ENCODE data around the gene BEST2. TPM values are rescaled to one million over a fixed set of nuclear protein-coding genes. Genes with fewer than 3 reads are reported as not detected.

BEST2 gene
- polyA plus RNA-seq, 1 experiment, result not detected

GRCh38 chr19:12770922-12771321 lies 19.3 kb downstream of the BEST2 start:
- no peak for DNase-seq (ENCODE audit: low read depth, low spot score)

GRCh38 chr19:12772323-12772722 lies 20.7 kb downstream of the BEST2 start:
- ChIA-PET POLR2A (interaction anchor here (3.0 kb wide), 1 partner anchor 19 kb away, joined by 17 read pairs; the partner anchor contains the start of gene JUNB), CTCF (interaction anchor here (1.2 to 7.5 kb wide), 3 partner anchors 12 to 75 kb away, joined by 3 to 92 read pairs (median 7); no protein-coding TSS in a partner anchor)
- Histone ChIP-seq H3K27ac (ENCODE audit: low read depth, low read length) (no peak overlapping the region), H3K9me3 (ENCODE audit: control insufficient read depth, insufficient read depth, low read length) (peaks cover 3% of the 10 kb centered on the region; the same call in 1 of the 2 replicates), H3K27me3 (ENCODE audit: control insufficient read depth, insufficient read depth, low read length) (no peaks in the 10 kb centered on the region), H3K4me3 (ENCODE audit: low read depth, low read length) (no peak overlapping the region)
- DNase-seq (ENCODE audit: low read depth, low spot score), result no peak
- TF ChIP-seq CTCF (IDR thresholded peaks at IDR 0.05; ENCODE audit: low read depth, low read length), result no peak

More at GRCh38 chr19:12770922-12771321, 19.3 kb downstream of the BEST2 start:
- TF ChIP-seq CTCF (IDR thresholded peaks at IDR 0.05; ENCODE audit: low read depth, low read length), result no peak
- Histone ChIP-seq H3K27me3 (ENCODE audit: control insufficient read depth, insufficient read depth, low read length) (no peaks in the 10 kb centered on the region), H3K27ac (ENCODE audit: low read depth, low read length) (no peak overlapping the region), H3K4me3 (ENCODE audit: low read depth, low read length) (no peak overlapping the region), H3K9me3 (ENCODE audit: control insufficient read depth, insufficient read depth, low read length) (no peaks in the 10 kb centered on the region; the same call in 1 of the 2 replicates)
- ChIA-PET CTCF (interaction anchor here (1.6 to 2.3 kb wide), 2 partner anchors 25 to 77 kb away, joined by 3 to 8 read pairs; no protein-coding TSS in a partner anchor), POLR2A (interaction anchor here (0.6 to 0.9 kb wide), 2 partner anchors 21 to 41 kb away, joined by 3 to 6 read pairs; partner anchors contain the start of gene JUNB)

GRCh38 chr19:12773571-12773970 lies 22.0 kb downstream of the BEST2 start:
- peaks cover 3% of the 10 kb centered on the region; the same call in 1 of the 2 replicates for H3K9me3 ChIP-seq (ENCODE audit: control insufficient read depth, insufficient read depth, low read length)
- peak; percentile 57 for TF ChIP-seq CTCF (IDR thresholded peaks at IDR 0.05; ENCODE audit: low read depth, low read length)
- H3K27me3 ChIP-seq (ENCODE audit: control insufficient read depth, insufficient read depth, low read length), result no peaks in the 10 kb centered on the region
- ChIA-PET POLR2A (interaction anchor here (3.0 kb wide), 1 partner anchor 18 kb away, joined by 17 read pairs; the partner anchor contains the start of gene JUNB), CTCF (interaction anchor here (0.6 to 7.5 kb wide), 7 partner anchors 8 to 74 kb away, joined by 4 to 92 read pairs (median 6); no protein-coding TSS in a partner anchor)
- no peak overlapping the region for H3K27ac ChIP-seq (ENCODE audit: low read depth, low read length)
- H3K4me3 ChIP-seq (ENCODE audit: low read depth, low read length), result no peak overlapping the region
- DNase-seq (ENCODE audit: low read depth, low spot score), result no peak

- POLR2A ChIA-PET, result interaction anchor here (0.7 to 3.0 kb wide), 3 partner anchors 17 to 37 kb away, joined by 3 to 17 read pairs (median 7); partner anchors contain the start of gene JUNB
- Histone ChIP-seq H3K4me3 (ENCODE audit: low read depth, low read length) (peak within 1 kb of the TSS; percentile 84), H3K27me3 (ENCODE audit: control insufficient read depth, insufficient read depth, low read length) (no peaks in the 10 kb centered on the region), H3K27ac (ENCODE audit: low read depth, low read length) (no peak within 1 kb of the TSS), H3K9me3 (ENCODE audit: control insufficient read depth, insufficient read depth, low read length) (peaks cover 3% of the 10 kb centered on the region; the same call in 1 of the 2 replicates)
- no peak for DNase-seq (ENCODE audit: low read depth, low spot score)
- TF ChIP-seq CTCF (IDR thresholded peaks at IDR 0.05; ENCODE audit: low read depth, low read length), result no peak
- CTCF ChIA-PET, result interaction anchor here (0.9 to 7.5 kb wide), 4 partner anchors 10 to 22 kb away, joined by 4 to 92 read pairs (median 31); no protein-coding TSS in a partner anchor
Observed at GRCh38 chr19:12774588-12775555, 23.3 kb downstream of the BEST2 start, which contains the start of gene HOOK2. HOOK2 (minus strand) TSS chr19:12775552; CDS start chr19:12775449, 103 bp downstream.

Measured in AG04450 (cell line).